PFSK-1 (cell line): ENCODE data around the gene RANBP1.

Experiments used
- SIN3A ChIP-seq: IDR thresholded peaks from 2 replicates; pipeline ENCODE4 v1.6.1; 2012; ENCODE audit warnings: mild to moderate bottlenecking, low read length, moderate library complexity, borderline replicate concordance; ENCODE audit not compliant: insufficient read depth
- TAF1 ChIP-seq: IDR thresholded peaks from 2 replicates; pipeline ENCODE4 v1.6.1; 2012; ENCODE audit warnings: low read length, control low read depth, borderline replicate concordance; ENCODE audit not compliant: insufficient read depth

DNA sequence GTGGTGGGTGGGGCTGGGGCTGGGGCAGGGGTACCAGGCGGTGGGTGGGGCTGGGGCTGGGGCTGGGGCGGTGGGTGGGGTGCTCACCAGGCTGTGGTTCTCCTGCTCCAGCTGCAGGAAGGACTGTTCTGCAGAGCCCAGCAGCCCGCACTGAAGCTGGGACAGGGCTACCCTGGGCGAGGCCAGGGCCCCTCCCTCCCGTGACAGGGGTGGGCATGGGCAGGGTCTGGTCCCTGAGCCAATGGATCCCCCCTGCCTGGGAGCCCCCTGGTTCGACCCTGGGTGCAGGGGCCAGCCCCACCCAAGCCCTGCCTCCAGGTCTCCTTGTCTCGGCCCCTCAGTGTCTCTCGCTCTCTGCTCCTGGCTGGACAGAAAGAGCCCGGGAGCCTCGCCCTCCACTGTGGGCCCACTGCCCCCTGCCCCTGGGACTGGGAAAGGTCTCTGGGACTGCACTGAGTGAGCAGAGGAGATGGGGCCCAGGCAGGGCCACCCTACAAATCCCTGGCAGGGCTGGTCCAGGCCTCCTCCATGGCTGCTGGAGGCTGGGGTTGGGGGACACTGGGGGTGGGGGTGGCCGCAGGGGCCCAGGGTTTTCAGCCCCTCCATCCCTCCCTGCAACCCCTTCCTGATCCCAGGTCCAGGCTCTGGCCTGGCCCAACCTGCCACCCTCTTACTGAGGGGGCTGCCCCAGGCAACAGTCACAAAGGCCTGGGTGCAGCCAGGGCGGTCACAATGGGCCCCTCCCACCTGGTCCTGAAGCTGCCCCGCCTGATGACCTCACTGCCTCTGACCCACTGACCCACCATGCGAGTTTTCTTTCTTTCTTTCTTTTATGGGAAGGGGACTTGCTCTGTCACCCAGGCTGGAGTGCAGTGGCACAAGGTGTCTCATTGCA, 34.7 kb downstream of the RANBP1 start, which contains the start of gene CCDC188:
- TF ChIP-seq SIN3A: no peak
- TF ChIP-seq TAF1: no peak
